Measurements from ENCODE around the gene EEFSEC.

The EEFSEC gene

DNA sequence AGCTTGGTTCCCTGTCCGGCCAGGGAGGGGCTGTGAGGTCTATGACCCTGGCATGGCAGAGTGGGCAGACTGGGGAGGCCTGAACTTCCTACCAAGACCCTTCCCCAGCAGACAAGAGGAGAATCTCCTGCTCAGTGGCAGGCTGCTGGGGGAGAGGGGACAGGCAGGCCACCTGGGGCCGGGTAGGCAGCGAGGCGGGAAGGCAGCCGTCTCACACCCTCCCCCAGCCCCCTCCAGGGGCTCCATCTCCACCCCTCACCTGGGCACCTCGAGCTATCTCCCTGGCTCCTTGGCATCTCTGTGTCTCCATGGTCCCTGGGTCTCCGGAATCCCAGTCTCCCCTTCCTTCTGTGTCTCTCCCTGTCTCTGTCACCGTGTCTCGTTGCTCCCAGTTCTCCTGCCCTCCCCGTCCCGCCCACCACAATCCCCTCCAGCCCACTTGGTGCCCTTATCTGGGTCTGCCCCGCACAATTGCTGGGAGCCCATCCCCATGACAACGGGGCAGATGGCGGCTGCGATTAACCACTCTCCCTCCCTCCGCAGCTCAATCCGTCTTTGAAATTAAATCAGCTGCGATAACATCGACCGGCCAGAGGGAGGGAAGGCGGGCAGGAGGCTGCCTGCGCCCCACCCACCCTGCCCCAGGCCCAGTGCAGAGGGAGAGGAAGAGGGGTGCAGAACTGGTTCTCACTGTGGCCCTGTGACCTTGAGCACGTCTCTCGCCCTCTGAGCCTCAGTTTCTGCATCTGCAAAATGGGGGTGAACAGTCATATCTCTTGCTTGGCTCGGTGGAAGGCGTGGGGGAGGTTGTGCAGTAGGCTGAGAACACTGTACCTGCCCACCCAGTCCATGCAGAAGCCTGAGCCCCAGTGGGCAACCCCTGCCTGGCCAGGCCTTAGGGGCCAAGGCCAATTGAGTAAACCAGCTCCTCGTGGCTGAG is 303.8 kb downstream of the EEFSEC start:
- no peak for DNase-seq

DNA sequence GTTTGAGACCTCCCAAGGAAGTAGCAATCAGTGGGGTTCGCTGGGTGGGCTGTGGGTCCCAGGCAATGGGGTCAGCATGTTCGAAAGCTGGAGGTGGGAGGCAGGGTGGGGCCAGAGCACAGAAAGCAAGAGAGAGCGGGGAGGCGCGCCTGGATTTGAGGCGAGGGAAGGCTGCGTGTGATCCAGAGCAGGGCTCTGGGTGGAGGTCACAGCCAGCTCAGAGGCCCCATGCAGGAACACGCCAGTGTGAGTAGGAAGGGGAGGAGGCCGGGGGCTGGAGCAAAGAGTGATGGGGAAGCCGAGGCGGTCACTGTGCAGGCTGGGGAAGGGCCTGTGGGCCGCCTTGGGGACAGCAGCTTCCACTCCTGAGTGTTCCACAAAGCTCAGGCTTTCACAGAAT is 304.7 kb downstream of the EEFSEC start:
- DNase-seq: no peak

Data from CD4-positive, alpha-beta T cell treated with Interleukin-1 beta for 1 hour (primary cell).